HG03060 (cell line): Measurements from ENCODE around the gene SLC7A5.
"Not testable (repeated sequence)": the region's sequence is repeated elsewhere in the genome, so short reads cannot be mapped to it uniquely, and the experiment has no call there.

Experiments
- ATAC-seq: cut with Tn5 transposase; IDR thresholded peaks from one replicate; pipeline ENCODE4 v1.9.1; 2021; ENCODE audit warnings: low read depth, moderate number of reproducible peaks; ENCODE audit not compliant: unreplicated experiment

SLC7A5 gene

DNA sequence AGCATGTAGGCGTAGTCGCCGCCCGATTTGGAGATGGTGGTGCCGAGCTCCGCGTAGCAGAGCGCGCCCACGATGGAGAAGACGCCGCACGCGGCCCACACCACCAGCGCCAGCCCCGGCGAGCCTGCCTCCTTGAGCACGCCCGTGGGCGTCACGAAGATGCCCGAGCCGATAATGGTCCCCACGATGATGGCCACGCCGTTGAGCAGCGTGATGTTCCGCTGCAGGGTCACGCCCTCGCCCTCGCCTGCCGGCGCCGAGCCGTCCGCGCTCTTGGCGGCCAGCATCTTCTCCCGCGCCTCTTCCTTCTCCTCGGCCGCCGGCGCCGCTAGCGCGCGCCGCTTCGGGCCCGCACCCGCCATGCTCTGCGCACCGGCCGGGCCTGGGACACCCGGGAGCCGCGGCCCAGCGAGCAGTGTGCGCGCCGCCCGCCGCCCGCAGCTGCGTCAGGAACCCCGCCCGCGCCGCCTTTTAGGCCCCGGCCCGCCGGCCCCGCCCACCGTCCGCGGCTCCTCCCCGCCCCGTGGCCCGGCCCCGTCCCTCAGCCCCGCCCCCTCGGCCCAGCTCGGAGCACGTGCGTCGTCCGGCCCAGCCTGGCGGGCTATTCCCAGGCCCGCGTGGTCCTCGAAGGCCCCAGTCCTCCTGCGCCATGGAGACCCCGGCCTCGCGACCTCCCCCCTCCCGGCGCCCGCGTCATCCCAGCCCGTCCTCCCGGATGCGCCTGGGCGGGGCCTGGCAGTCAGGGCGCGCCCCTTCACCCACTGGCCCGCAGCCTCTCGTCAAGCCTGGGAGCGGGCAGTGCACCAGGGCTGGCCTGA, at the start of gene SLC7A5:
Gene SLC7A5 (minus strand): TSS at position 447 of the 818 bp plus-strand sequence. CDS start 85 bp downstream, at position 362.
- not testable (repeated sequence) for ATAC-seq

DNA sequence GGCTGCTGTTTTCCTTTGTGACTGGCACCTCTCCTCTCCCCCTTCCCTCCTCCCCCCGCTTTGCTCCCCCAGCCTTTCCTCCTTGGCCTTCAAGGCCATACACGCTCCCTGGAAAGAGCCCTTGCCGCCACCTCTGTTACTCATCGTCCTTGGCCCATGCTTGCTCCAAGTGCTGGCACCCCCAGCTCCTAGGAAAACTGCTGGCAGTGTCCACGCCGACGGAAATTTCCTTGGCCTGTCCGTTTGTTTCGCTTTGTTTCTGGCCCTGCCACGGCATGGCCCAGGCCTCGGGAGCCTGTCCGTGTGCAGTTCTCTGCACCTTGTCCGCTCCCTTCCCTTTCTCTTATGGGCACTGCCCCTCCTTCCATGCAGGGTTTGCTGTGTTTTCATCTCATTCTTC, 49.0 kb upstream of the SLC7A5 start:
- no peak for ATAC-seq

DNA sequence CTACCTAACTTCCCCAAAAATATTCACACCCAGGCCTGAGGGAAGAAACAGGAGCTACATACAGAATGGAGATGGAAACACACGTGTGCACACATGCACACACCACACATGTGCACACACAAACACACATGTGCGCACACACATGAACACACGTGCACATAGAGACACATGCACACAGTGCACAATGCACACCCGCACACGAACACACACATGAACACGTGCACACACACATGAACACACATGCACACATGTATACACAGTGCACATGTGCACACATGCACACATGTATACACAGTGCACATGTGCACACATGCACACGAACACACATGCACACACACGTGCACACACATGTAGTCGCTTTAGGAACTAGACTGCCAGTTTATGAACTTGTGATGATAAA, 48.2 kb upstream of the SLC7A5 start:
- no peak for ATAC-seq

DNA sequence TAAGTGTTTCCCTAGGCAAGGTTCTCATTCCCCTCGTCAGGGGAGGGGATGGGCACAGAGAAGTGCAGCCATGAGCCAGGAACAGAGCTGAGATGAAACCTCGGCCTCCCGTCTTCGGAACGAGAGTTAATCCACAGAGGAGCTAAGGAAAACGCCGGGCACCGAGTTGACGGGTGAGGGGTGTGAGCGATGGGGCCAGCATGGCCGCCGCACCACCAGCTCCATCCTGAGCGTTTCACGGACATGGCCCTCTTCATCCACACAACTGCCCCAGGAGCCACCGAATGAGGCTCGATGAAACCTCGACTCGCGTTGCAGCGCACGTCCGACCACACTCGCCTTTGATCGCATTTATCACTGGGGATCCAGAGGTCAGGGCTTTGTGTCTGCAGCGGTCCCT, 45.5 kb upstream of the SLC7A5 start:
- no peak for ATAC-seq

DNA sequence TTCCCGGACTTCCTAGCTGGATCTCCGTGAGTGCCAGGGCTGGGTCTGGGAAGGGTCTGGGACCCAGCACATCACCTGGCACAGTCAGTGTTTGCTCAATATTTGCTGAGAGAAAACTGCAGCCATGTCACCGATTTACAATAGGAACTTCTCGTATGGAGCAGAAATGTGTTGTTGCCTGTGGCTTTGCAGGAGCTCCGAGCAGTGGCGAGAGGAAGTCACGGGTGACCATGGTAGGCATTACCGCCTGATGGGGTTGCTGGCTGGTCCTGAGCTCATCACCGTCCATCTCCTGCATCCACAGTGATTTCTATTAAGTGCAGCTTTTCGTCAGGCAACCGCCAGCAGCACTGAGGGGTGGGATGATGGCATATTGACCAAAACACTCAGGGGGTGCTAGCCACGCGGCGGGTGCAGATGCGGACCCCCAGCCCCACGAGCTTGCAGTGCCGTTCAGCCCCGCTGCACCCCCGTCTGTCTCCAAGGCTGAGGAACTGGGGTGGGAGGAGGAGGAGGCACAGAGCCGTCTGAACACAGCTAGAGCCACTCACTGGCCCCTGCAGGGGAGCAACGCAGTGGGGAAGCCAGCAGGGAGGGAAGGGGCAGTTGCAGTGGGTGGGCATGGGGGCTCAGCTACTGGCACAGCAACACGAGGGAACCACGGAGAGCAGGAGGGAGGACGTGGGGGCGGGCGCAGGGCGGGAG, 44.9 kb upstream of the SLC7A5 start:
- not testable (repeated sequence) for ATAC-seq

DNA sequence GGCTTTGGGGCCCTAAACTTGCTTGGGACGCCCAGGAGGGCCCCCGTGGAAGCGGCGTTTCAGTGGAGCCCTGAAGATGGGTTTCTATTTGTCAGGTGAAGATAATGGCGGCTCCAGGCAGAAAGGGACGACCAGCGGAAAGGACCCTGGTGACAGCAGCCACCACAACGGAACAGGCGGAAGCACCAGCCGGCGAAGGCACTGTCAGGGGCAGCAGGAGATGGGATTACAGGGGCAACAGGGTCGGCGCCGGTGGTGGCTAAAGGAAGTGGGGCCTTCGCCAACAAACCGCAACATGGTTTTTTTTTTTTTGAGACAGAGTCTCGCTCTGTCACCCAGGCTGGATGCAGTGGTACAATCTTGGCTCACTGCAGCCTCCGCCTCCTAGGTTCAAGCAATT, 43.4 kb upstream of the SLC7A5 start:
- ATAC-seq, result not testable (repeated sequence)

DNA sequence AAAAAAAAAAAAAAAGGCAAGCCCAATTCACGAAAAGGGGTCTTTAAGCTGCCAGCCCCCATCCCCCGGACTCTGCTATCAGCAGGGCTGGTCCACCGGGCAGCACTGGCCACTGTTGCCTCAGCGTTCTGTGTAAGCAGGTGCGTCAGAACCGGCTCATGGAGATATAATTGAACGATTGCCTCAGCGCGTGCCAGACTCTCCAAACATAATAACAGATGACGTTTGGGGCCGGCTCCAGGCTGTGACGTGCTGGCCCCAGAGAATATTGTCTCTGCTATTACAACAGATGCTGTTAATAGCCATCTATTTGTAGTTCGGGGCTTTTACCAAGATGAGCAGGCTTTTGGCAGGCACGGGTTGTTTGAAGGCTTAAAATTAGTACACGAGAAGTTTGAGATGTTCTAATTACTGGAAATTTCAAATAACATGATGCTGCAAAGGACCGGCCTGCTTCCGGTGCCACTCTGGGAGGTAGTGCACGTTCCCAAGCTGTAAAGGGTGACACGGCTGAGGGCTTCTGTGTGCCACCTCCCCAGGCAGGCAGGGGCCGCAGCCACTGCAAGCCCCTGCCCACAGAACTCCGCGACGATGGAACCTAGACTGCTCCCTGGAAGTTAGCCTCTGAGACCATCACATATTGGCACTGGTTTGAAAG, 41.9 kb upstream of the SLC7A5 start:
- ATAC-seq, result not testable (repeated sequence)

DNA sequence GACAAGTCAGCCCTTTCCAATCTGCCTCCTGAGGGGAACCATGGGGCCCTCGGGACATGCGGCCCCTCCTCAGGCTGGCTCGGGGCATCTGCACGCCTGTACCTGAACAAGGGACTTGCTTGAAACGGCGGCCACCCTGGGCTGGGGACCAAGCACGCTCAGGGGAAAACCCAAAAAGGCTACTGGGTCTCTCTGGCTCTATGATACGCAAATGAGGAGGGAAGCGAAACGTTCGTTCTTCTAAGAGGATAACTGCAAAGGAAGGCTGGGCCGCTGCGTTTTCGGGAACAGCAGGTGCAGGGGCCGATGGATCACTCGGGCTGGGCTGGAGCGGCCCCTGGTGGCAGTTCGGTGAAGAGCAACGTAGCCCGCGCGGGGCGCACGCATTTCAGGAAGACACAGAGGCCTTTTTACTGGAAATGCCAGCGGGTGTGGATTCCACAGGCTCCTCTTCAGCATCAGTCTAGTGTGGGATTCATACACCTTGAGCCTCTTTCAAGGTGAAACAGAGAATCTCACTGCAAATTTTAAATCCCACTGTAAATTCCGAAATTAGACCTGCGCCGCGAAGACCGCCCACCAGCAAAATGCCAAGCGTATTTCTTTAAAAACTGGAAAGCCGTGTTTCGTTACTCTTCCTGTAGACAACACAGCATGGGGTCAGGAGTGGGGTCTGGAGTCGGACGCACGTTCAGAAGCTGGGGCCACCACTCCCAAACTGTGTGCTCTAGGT, 40.1 kb upstream of the SLC7A5 start:
- peak; percentile 56 for ATAC-seq

DNA sequence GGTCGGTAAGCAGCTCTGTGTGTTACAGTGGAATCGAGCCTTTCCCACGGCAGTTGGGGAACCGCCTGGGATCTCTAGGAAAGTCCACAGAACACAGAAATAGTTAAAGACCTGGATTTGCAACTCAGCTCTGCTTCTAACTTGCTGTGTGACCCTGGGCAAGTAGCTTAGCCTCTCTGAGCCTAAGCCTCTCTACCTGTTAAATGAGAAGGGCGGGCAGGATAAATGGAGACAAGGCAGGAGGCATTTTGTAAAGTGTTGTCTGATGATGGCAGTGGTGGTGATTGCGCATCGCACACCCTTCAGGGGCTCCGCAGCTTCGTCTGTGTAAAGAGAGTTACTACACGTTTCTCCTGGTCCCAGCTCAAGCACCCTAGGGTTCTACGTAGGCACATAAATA, 38.8 kb upstream of the SLC7A5 start:
- not testable (repeated sequence) for ATAC-seq

DNA sequence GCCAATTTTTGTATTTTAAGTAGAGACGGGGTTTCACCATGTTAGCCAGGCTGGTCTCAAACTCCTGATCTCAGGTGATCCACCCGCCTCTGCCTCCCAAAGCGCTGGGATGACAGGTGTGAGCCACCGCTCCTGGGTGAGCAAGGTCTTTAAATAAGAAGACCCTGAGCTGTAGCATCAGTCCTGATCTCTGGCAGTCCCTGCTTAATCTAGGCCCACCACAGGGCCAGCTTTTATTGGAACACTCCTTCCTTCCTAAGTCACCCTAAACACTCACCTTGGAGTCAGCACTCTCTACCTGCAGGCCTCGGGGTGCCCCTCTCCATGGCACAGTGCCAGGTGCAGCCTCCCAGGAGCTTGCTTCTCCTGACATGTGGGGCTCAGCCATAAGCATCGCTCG, 36.2 kb upstream of the SLC7A5 start:
- ATAC-seq, result not testable (repeated sequence)

DNA sequence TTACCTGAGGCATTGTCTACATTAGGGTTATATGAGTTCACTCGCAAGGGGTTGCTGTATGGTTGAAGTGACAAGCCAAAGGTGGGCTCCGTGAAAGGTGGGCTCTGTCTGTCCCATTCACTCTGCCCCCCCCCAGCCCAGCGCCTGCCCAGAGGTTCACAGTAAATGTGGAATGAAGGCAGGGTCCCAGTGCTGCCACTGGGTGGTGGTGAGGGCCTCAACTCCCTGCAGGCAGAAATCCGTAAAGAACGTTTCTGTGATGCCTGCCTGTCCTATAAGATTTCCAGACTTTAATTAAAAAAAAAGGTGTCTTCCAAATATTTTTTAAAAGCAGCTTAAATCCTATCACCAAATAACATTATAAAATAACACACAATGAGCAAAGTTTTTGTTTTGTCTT, 35.7 kb upstream of the SLC7A5 start:
- ATAC-seq, result not testable (repeated sequence)

DNA sequence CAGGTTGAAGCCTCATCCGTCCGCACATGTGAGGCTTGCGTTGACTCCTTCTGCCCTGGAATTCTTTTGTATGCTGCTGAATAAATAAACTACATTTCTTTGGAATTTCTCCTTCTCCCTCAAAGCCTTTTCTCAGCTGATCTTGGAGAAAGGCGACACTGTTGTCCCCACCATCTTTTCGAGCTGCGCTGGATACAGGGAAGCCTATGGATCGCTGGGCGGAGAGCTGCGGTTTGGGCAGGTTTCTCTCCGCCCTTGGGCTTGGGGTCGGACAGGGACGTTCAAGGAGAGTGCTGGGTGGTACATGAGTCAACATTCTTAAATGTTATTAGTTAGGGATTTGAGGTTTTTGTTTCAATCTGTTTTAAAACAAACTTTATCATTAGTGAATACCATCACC, 31.2 kb upstream of the SLC7A5 start:
- not testable (repeated sequence) for ATAC-seq

DNA sequence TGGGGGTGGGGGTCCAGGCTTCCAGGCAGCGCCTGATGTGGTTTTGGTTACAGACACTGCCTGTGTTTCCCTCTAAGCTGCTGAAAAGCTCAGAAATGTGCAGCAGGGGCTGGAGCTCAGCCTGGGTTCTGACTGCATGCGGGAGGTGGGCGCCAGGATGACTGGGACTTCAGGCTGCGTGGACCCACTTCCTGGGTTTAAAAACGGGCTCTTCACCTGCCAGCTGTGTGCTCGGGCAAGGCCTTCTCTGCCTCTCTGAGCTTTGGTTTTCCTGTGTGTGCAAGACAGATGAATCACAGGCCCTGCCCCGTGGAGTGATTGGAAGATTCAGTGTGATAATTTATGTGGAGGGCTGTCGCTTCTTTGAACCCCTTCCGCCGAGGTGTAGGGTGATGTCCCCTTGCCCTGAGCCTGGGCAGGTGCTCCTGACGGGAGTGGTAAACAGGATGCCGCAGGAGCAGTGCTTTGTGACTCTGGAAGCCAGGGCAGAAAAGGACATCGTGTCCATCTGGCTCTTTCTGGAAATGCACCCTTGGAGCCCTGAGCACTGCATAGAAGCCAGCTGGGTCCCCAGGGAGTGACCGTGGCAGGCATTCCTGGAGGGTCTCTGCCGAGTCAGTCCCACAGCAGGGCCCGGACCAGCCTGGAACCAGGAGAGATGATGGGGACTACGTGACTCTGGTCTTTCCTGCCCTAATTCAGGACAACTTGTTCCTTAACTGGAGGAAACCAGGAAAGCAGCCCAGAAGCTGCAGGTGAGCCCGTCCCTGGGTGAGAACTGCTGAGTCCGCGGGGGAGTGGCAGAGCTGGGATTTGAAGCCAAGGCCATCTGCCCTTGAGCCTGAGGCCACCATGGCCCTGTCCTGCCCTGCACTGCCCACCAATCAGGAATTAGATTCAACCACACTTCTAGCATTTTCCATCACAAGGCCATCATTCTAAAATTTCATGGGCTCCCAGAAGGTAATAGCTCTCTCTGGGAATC, 28.5 kb upstream of the SLC7A5 start:
- ATAC-seq, result no peak

DNA sequence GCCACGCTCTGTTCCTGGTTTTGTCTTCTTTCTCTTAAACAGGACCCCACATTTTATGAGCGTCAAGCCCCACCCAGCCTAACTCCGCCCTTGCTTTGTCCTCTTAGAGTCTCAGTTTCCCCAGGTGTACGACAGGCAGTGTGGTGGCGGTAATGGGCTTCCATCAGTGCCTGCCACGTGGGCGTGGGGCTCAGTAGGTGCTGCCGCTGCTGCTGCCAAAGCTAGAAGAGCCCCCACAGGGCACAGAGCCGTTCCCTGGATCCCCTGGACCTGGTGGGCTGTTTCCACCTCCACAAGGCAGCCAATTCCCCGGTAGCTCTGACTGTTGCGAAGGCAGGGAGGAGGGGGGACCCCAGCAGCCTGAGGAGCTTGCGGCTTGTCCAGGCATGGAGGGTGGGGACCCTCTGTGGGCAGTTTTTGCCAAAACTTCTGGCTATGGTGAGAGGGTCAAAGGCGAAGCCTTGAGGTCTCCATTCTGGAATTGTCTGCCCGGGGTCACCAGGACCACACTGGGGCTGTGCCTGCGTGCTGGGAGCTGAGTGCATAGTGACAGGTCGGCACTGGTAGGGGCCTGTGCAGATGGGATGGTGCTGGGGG, 27.7 kb upstream of the SLC7A5 start:
- ATAC-seq, result not testable (repeated sequence)

DNA sequence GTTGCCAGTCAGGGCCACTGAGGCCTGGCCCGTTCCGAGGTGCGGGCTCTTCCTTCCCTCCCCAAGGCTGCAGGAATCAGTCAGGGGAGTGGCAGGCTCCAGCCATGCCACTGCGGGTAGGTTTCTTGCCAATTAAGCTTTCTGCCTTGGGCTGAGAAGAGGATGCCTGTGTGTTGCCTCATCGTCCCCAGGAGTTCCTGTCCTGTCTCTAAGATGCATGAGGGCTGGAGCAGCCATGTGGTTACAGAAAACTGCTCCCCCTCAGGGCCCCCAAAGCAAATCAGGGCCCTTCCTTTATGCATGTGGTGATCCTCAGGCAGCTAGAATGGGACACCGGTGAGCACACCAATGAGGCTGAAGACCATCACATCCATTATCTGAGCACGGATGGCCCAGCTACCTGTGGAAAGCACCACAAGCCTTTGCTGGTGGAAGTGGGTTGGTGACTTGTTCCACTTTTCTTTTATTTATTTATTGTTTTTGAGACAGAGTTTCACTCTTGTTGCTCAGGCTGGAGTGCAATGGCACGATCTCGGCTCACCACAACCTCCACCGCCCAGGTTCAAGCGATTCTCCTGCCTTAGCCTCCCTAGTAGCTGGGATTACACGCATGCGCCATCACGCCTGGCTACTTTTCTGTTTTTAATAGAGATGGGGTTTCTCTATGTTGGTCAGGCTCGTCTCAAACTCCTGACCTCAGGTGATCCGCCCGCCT, 27.0 kb upstream of the SLC7A5 start:
- ATAC-seq, result not testable (repeated sequence)

DNA sequence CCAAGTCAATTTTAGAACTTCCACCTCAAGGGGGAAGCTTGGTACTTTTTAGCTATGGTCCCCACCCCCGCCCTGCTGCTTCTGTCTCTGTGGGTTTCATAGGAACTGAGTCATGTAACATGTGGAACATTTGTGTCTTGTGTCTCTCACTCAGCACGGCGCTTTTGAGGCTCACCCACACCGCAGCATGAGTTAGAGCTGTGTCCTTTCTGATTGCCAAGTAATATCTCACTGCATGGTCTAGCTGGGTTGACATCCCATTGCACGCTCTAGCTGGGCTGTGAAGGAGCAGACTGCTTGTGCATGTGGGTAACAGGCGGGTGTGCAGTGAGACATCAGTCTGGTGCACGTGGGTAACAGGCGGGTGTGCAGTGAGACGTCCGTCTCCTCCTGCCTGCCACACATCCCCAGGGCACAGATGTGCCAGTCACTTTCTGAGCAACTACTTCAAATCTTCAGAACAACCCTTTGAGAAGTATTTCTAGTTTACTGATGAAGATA, 26.4 kb upstream of the SLC7A5 start:
- ATAC-seq, result peak; percentile 73

DNA sequence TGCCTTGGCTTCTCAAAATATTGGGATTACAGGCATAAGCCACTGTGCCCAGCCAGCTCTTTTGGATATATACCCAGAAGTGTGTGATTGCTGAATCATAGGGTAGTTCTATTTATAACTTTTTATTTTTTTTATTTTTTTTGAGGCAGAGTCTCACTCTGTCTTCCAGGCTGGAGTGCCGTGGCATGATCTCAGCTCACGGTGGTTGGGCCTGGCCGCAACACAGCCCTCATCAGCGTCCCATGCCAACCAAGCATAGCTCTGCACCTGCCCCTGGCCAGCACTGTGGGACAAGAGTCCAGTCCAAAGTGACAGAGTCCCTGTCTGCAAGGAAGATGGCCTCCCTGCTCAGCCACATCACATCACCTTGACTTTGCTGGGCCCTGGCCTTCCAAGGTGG, 24.7 kb upstream of the SLC7A5 start:
- not testable (repeated sequence) for ATAC-seq

DNA sequence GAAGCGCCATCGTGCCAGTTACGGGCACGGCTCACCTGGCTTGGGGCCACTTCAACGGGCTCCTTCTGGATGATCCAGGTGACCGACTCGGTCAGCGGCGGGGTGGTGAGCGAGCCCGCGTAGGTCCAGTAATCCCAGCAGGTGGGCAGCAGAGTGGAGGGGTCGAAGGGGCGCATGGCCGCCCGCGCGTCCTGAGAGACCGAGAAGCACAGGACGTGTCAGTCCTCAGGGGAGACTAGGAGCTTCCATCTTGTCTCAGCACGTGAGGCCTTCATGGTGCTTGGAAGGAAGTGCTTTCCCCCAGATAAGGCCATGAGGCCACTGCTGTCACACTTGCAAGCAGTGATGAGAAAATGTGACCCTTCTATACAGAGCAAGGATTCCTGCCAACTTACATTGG, 22.5 kb upstream of the SLC7A5 start:
- ATAC-seq, result no peak
